NCI-H526 treated with DMSO at 0.1 percent for 48 hours (cell line): ENCODE data around the gene ATF7IP2.

ENCODE experiments used
- DNase-seq: peaks from one replicate; lab custom pipeline; 2025; lab: John Stamatoyannopoulos, UW

The ATF7IP2 gene

GRCh38 chr16:10511829-10512228 lies 126.0 kb downstream of the ATF7IP2 start:
- no peak for DNase-seq

- DNase-seq: peak; percentile 33
These were observed 128.7 kb downstream of the ATF7IP2 start for GRCh38 chr16:10514369-10515055.

GRCh38 chr16:10517868-10518267 lies 132.0 kb downstream of the ATF7IP2 start:
- no peak for DNase-seq

- no peak for DNase-seq
These were observed 132.7 kb downstream of the ATF7IP2 start for GRCh38 chr16:10518479-10519041.

DNA sequence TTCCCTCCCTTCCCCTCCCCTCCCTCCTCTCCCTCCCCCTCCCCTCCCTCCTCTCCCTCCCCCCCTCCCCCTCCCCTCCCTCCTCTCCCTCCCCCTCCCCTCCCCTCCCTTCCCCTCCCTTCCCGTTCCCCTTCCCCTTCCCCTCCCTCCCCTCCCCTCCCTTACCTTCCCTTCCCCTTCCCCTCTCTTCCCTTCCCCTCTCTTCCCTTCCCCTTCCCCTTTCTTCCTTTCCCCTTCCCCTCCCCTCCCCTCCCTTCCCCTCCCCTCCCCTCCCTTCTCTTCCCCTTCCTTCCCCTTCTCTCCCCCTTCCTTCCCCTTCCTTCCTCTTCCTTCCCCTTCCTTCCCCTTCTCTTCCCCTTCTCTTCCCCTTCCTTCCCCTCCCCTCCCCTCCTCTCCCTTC lies 133.4 kb downstream of the ATF7IP2 start:
- DNase-seq: no peak

DNA sequence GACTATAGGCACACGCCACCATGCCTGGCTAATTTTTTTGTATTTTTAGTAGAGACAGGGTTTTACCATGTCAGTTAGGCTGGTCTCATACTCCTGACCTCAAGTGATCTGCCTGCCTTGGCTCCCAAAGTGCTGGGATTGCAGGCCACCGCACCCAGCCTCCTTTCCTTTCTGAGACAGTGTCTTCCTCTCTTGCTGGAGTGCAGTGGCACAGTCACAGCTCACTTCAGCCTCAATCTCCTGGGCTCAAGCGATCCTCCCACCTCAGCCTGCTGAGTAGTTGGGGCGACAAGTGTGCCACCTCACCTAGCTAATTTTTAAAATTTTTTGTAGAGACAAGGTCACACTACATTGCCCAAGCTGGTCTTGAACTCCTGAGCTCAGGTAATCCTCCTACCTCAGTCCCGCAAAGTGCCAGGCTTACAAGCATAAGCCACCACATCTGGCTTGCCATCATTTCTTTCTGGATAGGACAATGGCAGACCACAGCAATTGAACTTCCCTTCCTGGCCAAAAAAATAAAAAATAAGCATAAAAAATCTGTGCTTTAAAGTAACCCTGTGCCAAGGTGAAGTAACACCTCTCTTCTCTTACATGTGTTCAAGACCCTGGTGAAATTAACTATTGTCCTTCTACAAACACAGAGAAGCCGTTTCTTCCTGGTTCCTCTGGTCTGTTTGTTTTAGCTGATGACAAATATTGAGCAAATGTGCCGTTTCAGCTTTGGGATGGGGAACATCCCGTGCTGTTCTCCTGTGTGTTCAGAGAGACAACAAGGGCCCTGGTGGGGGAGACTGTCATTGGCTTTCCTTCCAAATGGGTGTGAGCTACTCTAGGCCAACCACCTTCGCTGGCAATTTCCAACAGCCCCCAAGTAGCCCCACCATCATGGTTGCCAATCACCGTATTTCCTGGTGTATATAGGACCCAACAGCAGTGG lies 134.3 kb downstream of the ATF7IP2 start:
- DNase-seq: no peak

GRCh38 chr16:10520869-10521578 lies 135.2 kb downstream of the ATF7IP2 start:
- DNase-seq: no peak

DNA sequence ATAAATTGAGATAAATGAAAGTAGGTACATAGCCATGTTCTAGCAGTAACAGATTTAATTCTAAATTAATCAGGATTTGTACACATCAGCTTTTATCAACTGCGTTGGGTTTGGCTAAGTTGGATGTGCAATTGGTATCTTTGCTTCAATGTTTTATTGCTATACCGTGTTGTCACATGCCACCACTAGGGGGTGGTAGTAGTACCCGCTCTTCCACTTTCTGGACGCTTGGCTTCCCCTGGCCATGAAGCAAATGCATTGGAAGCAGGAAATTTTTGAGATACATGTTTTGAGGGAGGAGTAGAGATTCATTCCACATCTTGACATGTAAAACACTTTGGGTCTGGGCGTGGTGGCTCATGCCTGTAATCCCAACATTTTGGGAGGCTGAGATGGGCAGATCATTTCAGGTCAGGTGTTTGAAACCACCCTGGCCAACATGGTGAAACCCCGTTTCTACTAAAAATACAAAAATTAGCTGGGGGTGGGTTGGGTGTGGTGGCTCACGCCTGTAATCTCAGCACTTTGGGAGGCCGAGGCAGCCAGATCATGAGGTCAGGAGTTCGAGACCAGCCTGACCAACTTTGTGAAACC lies 135.9 kb downstream of the ATF7IP2 start:
- peak; percentile 74 for DNase-seq

DNA sequence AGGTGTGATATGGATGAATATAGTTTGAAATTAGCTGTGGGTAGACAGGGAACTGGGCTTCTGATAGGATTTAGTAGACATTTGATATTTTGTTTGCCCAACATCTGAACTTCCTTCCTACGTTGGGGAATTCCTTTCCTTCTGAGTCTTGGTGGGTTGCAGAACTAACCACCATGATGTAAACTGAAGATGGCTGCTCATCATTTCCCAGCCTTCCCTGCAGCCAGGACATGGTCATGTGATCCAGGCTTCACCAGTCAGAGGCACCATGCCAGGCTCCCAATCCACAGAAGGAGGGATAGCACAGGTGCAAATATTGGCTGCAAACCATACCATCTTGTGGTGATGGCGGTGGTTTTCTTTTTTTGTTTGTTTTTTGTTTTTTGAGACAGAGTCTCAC lies 137.1 kb downstream of the ATF7IP2 start:
- no peak for DNase-seq

DNA sequence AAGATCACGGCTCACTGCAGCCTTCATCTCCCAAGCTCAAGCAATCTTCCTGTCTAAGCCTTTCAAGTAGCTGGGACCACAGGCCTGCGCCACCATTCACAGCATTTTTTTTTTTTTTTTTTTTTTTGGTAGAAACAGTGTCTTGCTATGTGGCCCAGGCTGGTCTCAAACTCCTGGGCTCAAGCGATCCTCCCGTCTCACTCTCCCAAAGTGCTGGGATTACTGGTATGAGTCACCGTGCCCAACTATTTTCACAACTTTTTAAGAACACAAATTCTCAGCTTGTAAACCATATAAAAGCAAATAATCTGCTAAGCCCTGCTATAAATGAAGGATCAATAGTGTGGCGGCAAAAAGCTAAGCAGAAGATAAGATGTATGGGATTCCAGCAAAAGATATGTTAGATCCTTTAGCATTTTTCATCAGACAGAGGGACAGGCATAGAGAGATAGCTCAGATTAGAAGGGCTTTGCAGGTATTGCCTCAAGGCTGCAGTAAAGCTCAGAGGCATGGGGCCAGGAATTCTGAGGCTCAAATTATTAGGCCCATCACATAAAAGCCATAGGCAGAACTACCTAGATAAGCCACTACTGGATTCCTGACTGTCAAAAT lies 139.5 kb downstream of the ATF7IP2 start:
- DNase-seq: no peak

DNA sequence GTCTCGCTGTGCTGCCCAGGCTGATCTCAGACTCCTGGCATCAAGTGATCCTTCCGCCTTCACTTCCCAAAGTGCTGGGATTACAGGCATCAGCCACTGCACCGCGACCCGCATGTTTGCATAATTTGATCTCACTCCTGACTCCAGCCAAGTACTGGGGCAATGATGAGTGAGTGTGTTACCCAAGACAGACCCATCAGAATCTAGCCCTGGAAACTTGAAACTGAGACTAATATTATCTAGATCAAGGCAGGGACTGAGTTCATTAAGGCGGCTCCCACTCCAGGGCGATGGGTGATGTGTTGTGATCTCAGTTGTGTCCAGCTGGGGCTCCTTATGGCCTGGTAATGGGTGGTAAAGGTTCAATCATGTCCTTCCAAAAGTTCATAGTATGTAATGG lies 141.1 kb downstream of the ATF7IP2 start:
- no peak for DNase-seq

GRCh38 chr16:10528635-10529034 lies 142.8 kb downstream of the ATF7IP2 start:
- DNase-seq: no peak

DNA sequence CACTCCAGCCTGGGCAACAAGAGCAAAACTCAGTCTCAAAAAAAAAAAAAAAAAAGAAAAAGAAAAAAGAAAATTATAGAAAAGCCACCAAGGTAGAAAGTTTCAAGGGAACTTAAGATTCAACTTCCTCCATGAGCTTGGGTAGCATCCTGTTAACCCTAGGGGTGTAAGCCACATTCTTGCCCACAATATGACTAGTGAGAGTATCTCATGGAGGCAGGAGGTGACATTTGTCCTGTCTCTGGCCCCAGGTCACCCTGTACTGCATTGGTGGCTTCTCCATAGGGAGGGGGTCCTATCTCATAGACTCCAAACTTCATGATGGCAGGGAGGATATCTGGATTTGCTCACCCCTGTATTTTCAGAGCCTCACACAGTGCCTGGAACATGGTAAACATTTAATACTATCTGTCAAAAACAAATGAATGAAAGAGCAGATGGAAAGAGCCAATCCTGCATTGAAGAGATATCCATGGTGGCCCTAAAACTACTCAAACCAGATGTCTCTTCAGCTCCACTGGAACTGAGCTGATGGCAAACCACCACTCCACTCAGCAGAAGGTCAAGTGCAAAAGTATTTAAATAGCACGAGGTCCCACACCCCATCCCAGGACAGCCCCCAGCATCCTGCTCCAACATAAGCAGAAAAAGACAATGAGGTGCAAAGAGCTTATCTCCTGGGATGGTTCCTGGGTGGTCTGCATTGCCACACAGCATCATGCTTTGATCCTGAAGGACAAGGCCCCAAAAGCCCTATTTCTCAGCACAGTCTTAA lies 144.2 kb downstream of the ATF7IP2 start:
- no peak for DNase-seq

- DNase-seq: no peak
These were observed 144.8 kb downstream of the ATF7IP2 start for GRCh38 chr16:10530685-10531084.

GRCh38 chr16:10531582-10531981 lies 145.7 kb downstream of the ATF7IP2 start:
- DNase-seq: no peak
